NCI-H774 (cell line): Measurements from ENCODE around the gene L3MBTL3.

ENCODE experiments used
- DNase-seq: peaks from one replicate; lab custom pipeline; 2025; lab: John Stamatoyannopoulos, UW

Gene L3MBTL3

GRCh38 chr6:130018292-130018743, at the start of gene L3MBTL3:
L3MBTL3 (plus strand) TSS chr6:130018581; CDS start chr6:130042700, 24,119 bp downstream.
- peak; percentile 82 for DNase-seq

- no peak for DNase-seq
Measured at GRCh38 chr6:129969064-129969463, 49.3 kb upstream of the L3MBTL3 start.

- no peak for DNase-seq
Measured at GRCh38 chr6:129976110-129976509, 42.3 kb upstream of the L3MBTL3 start.

GRCh38 chr6:129978148-129978916, 40.0 kb upstream of the L3MBTL3 start:
- no peak for DNase-seq

GRCh38 chr6:129980821-129981220, 37.6 kb upstream of the L3MBTL3 start:
- no peak for DNase-seq

- no peak for DNase-seq
Measured at GRCh38 chr6:129981598-129981997, 36.8 kb upstream of the L3MBTL3 start.

- no peak for DNase-seq
Measured at GRCh38 chr6:129989396-129989795, 29.0 kb upstream of the L3MBTL3 start.

- no peak for DNase-seq
Measured at GRCh38 chr6:129992881-129993280, 25.5 kb upstream of the L3MBTL3 start.

GRCh38 chr6:129994410-129994809, 24.0 kb upstream of the L3MBTL3 start:
- DNase-seq = no peak

- peak; percentile 49 for DNase-seq
Measured at GRCh38 chr6:129996387-129996786, 22.0 kb upstream of the L3MBTL3 start.

GRCh38 chr6:130000526-130001421, 17.6 kb upstream of the L3MBTL3 start:
- no peak for DNase-seq

- no peak for DNase-seq
Measured at GRCh38 chr6:130008236-130008873, 10.0 kb upstream of the L3MBTL3 start.

GRCh38 chr6:130009146-130009545, 9.2 kb upstream of the L3MBTL3 start:
- DNase-seq = no peak

GRCh38 chr6:130010387-130010786, 8.0 kb upstream of the L3MBTL3 start:
- DNase-seq = no peak

- no peak for DNase-seq
Measured at GRCh38 chr6:130012728-130013127, 5.7 kb upstream of the L3MBTL3 start.

GRCh38 chr6:130018744-130019325, 454 bp downstream of the L3MBTL3 start:
- DNase-seq = peak; percentile 31

GRCh38 chr6:130019326-130020072, 1.1 kb downstream of the L3MBTL3 start:
- peak; percentile 14 for DNase-seq

GRCh38 chr6:130020073-130020906, 1.9 kb downstream of the L3MBTL3 start:
- peak; percentile 8 for DNase-seq

GRCh38 chr6:130020907-130021629, 2.7 kb downstream of the L3MBTL3 start:
- DNase-seq = peak; percentile 80

GRCh38 chr6:130026859-130027258, 8.5 kb downstream of the L3MBTL3 start:
- no peak for DNase-seq
